GM23338 (cell line): Measurements from ENCODE around the gene STIM1. TPM values are rescaled to one million over a fixed set of nuclear protein-coding genes. Genes with fewer than 3 reads are reported as not detected.

Experiments used
- ATAC-seq: fragments of 200-7000 bp; cut with Tn5 transposase; 3 replicates; pipeline ENCODE4 v1.9.1; 2020
- DNase-seq: peaks from one replicate; pipeline ENCODE4 v3.0.0-alpha.2; 2015; ENCODE audit warnings: low spot score
- H2AFZ ChIP-seq: fragments of 200-600 bp; sonication (generic); 2 replicates; pipeline ENCODE4 v1.8.0; 2016; ENCODE audit warnings: antibody characterized with exemption, mild to moderate bottlenecking, moderate library complexity
- H3F3A ChIP-seq: fragments of 200-600 bp; sonication (generic); replicated peaks from 2 replicates; pipeline ENCODE4 v1.8.0; 2017; ENCODE audit warnings: antibody characterized with exemption, mixed run types, low read depth
- H3K27ac ChIP-seq: fragments of 200-600 bp; sonication (generic); 2 replicates; pipeline ENCODE4 v1.6.1; 2016; ENCODE audit warnings: low read depth
- H3K27me3 ChIP-seq: fragments of 200-600 bp; sonication (generic); 2 replicates; pipeline ENCODE4 v1.8.0; 2016; ENCODE audit warnings: mild to moderate bottlenecking, mixed run types, moderate library complexity; ENCODE audit not compliant: insufficient read depth
- H3K36me3 ChIP-seq: fragments of 200-600 bp; sonication (generic); 2 replicates; pipeline ENCODE4 v1.8.0; 2016; ENCODE audit warnings: mild to moderate bottlenecking; ENCODE audit not compliant: insufficient read depth
- H3K4me1 ChIP-seq: fragments of 200-600 bp; sonication (generic); 2 replicates; pipeline ENCODE4 v1.8.0; 2016; ENCODE audit warnings: mild to moderate bottlenecking, moderate library complexity; ENCODE audit not compliant: insufficient read depth
- H3K4me2 ChIP-seq: fragments of 200-600 bp; sonication (generic); 2 replicates; pipeline ENCODE4 v1.7.1; 2017; ENCODE audit warnings: mixed run types
- H3K4me3 ChIP-seq: fragments of 200-600 bp; sonication (generic); 2 replicates; pipeline ENCODE4 v1.6.1; 2016; ENCODE audit warnings: mixed run types
- H3K79me2 ChIP-seq: fragments of 200-600 bp; sonication (generic); replicated peaks from 2 replicates; pipeline ENCODE4 v1.8.0; 2017; ENCODE audit warnings: mild to moderate bottlenecking; ENCODE audit not compliant: insufficient read depth
- H3K9me2 ChIP-seq: fragments of 200-600 bp; sonication (generic); 2 replicates; pipeline ENCODE4 v1.8.0; 2017; ENCODE audit not compliant: insufficient read depth
- H4K20me1 ChIP-seq: fragments of 200-600 bp; sonication (generic); replicated peaks from 2 replicates; pipeline ENCODE4 v1.8.0; 2017; ENCODE audit warnings: mild to moderate bottlenecking; ENCODE audit not compliant: insufficient read depth
- H3K27ac Mint-ChIP-seq: 2 replicates; pipeline ENCODE4 v1.8.0; 2020; ENCODE audit warnings: inconsistent platforms, mild to moderate bottlenecking, moderate library complexity, mixed read lengths
- H3K27me3 Mint-ChIP-seq: 3 replicates; pipeline ENCODE4 v1.8.0; 2022; ENCODE audit warnings: low read depth, mild to moderate bottlenecking, moderate library complexity, mixed read lengths, inconsistent platforms; ENCODE audit not compliant: insufficient read depth, poor library complexity
- H3K36me3 Mint-ChIP-seq: 3 replicates; pipeline ENCODE4 v1.8.0; 2021; ENCODE audit warnings: low read depth, mild to moderate bottlenecking, inconsistent platforms, moderate library complexity, mixed read lengths
- H3K4me1 Mint-ChIP-seq: 3 replicates; pipeline ENCODE4 v1.8.0; 2020; ENCODE audit warnings: mild to moderate bottlenecking, inconsistent platforms, mixed read lengths
- H3K4me3 Mint-ChIP-seq: 3 replicates; pipeline ENCODE4 v1.8.0; 2021; ENCODE audit warnings: moderate library complexity, mild to moderate bottlenecking, inconsistent platforms, mixed read lengths
- H3K9me3 Mint-ChIP-seq: 3 replicates; pipeline ENCODE4 v1.8.0; 2020; ENCODE audit warnings: moderate library complexity, mild to moderate bottlenecking, inconsistent platforms, mixed read lengths
- NANOG ChIP-seq: IDR thresholded peaks from 2 replicates; pipeline ENCODE4 v1.6.1; 2016; ENCODE audit warnings: antibody characterized with exemption, borderline replicate concordance
- ZNF114 ChIP-seq: fragments of 250-450 bp; sonication (Bioruptor Pico); IDR thresholded peaks from 2 replicates; pipeline ENCODE4 v1.5.0; 2020; ENCODE audit warnings: mild to moderate bottlenecking, moderate library complexity
- ZNF331 ChIP-seq: fragments of 250-450 bp; sonication (Bioruptor Pico); IDR thresholded peaks from 2 replicates; pipeline ENCODE4 v1.5.0; 2020; ENCODE audit warnings: low read depth, mild to moderate bottlenecking, moderate library complexity
- polyA plus RNA-seq: library from polyadenylated mRNA; unstranded; fragments of >200 nt; fragmentation: Nextera tagmentation; extraction: Ambion mirVana; gene quantifications from 2 replicates; pipeline ENCODE4 v1.2.1, GENCODE V29; 2016
- total RNA-seq: library from RNA; depleted of rRNA; stranded (reverse); fragments of >200 nt; shearing (Covaris generic); gene quantifications from 2 replicates; pipeline ENCODE4 v1.2.3, GENCODE V29; 2014
- TF ChIP-seq, protein P1 (sequence below): IDR thresholded peaks from 2 replicates; pipeline ENCODE4 v1.6.1; 2016; ENCODE audit warnings: antibody characterized with exemption
- TF ChIP-seq, protein P2 (sequence below): IDR thresholded peaks from one replicate; pipeline ENCODE4 v1.6.1; 2018; ENCODE audit warnings: antibody characterized with exemption; ENCODE audit not compliant: unreplicated experiment
- TF ChIP-seq, protein P3 (sequence below), 2 experiments: fragments of 200-600 bp in 1 of 2; sonication (generic) in 1 of 2; conservative IDR thresholded peaks; 2 replicates each; pipeline versions ENCODE4 v1.5.1 to v1.6.1; 2016 to 2017; ENCODE audit warnings: antibody characterized with exemption in 2 of 2, low read depth in 2 of 2, mild to moderate bottlenecking in 2 of 2, moderate library complexity in 1 of 2

Gene STIM1
- total and polyA plus RNA-seq, 2 experiments from 2014 or later: 3.5 to 14.0 TPM

DNA sequence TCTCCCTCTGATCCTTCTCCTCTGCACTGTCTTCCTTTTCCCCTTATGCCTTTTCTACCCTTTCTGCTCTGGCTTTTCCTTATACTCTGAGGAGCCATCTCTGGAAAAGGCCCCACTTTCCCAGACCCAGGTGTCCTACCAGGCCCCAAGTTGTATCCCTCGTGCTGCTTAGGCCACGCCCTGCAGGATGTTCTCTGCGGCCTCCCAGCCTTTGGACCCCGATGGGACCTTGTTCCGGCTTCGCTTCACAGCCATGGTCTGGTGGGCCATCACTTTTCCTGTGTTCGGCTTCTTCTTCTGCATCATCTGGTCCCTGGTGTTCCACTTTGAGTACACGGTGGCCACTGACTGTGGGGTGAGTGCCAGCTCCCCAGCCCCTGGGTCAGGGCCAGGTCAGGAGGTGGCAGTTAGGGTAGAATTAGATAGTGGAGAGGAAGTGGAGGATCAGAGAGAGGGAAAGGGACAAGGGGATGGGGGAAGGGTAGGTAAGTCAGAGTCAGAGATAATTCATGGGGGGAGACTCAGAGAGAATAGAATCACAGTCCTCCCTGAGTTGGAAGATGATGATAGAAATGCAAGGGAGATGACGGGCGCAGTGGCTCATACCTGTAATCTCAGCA, 38.2 kb upstream of the STIM1 start (continued):
- TF ChIP-seq ZNF331 (CRISPR knock-in tag) (no peak), NANOG (no peak)
- TF ChIP-seq, protein P1, sequence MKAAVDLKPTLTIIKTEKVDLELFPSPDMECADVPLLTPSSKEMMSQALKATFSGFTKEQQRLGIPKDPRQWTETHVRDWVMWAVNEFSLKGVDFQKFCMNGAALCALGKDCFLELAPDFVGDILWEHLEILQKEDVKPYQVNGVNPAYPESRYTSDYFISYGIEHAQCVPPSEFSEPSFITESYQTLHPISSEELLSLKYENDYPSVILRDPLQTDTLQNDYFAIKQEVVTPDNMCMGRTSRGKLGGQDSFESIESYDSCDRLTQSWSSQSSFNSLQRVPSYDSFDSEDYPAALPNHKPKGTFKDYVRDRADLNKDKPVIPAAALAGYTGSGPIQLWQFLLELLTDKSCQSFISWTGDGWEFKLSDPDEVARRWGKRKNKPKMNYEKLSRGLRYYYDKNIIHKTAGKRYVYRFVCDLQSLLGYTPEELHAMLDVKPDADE: no peak

DNA sequence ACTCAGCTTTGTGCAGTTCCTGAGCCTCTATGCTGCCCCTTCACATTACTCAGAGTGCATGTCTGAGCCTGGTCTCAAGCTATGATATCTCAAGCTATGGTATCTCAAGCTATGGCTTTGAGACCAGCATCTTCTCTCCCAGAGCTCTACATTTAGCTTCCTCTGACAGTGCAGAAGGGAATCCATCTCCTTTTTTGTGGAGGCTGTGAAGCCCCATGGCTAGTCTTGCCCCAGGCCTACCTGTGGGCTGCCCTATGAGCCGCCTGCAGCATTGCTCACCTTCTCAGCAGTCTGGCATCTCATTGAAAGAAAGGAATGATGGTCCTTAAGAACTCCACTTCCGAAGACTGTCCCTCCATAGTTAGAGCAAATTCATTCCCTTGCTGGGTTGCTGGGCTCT, 34.5 kb upstream of the STIM1 start:
- Histone ChIP-seq H2AFZ (no peak overlapping the region), H3K4me2 (no peak overlapping the region), H4K20me1 (peaks cover 4% of the 10 kb centered on the region), H3K4me1 (peaks cover 11% of the 10 kb centered on the region), H3K27me3 (no peaks in the 10 kb centered on the region), H3K4me3 (no peak overlapping the region), H3K27ac (no peak overlapping the region), H3K36me3 (no peaks in the 10 kb centered on the region), H3K9me2 (no peaks in the 10 kb centered on the region), H3K79me2 (no peaks in the 10 kb centered on the region), H3F3A (no peaks in the 10 kb centered on the region)
- no peak for TF ChIP-seq ZNF114 (CRISPR knock-in tag)
- TF ChIP-seq, protein P1: no peak
- no peak for TF ChIP-seq ZNF331 (CRISPR knock-in tag)
- no peak for ATAC-seq
- peaks cover 16% of the 10 kb centered on the region for H3K36me3 Mint-ChIP-seq
- peaks cover 14% of the 10 kb centered on the region for H3K27me3 Mint-ChIP-seq
- H3K4me3 Mint-ChIP-seq: no peak overlapping the region
- DNase-seq: no peak
- peaks cover 27% of the 10 kb centered on the region for H3K4me1 Mint-ChIP-seq
- no peaks in the 10 kb centered on the region; the same call in 2 of the 3 replicates for H3K9me3 Mint-ChIP-seq
- H3K27ac Mint-ChIP-seq: no peak overlapping the region

DNA sequence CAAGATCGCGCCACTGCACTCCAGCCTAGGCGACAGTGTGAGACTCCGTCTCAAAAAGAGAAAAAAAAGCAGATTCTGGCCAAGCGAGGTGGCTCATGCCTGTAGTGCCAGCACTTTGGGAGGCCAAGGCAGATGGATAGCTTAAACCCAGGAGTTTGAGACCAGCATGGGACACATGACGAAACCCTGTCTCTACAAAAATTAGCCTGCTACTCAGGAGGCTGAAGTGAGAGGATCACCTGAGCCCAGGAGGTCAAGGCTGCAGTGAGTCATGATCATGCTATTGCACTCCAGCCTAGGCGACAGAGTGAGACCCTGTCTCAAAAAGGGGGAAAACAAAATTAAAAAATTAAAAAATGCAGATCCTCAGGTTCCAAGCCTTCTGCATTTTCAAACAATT, 33.2 kb upstream of the STIM1 start:
- ATAC-seq: no peak
- Histone ChIP-seq H3K4me1 (peaks cover 25% of the 10 kb centered on the region), H3K27me3 (no peaks in the 10 kb centered on the region), H3K4me2 (no peak overlapping the region), H3K79me2 (no peaks in the 10 kb centered on the region), H3K4me3 (no peak overlapping the region), H2AFZ (no peak overlapping the region), H4K20me1 (peaks cover 7% of the 10 kb centered on the region), H3F3A (no peaks in the 10 kb centered on the region), H3K36me3 (no peaks in the 10 kb centered on the region), H3K9me2 (no peaks in the 10 kb centered on the region), H3K27ac (no peak overlapping the region)
- Mint-ChIP-seq H3K4me3 (no peak overlapping the region), H3K4me1 (peaks cover 32% of the 10 kb centered on the region), H3K36me3 (peaks cover 30% of the 10 kb centered on the region), H3K27me3 (peaks cover 21% of the 10 kb centered on the region), H3K9me3 (no peaks in the 10 kb centered on the region; the same call in 2 of the 3 replicates), H3K27ac (no peak overlapping the region)
- no peak for DNase-seq
- no peak for TF ChIP-seq ZNF331 (CRISPR knock-in tag)
- TF ChIP-seq, protein P2, sequence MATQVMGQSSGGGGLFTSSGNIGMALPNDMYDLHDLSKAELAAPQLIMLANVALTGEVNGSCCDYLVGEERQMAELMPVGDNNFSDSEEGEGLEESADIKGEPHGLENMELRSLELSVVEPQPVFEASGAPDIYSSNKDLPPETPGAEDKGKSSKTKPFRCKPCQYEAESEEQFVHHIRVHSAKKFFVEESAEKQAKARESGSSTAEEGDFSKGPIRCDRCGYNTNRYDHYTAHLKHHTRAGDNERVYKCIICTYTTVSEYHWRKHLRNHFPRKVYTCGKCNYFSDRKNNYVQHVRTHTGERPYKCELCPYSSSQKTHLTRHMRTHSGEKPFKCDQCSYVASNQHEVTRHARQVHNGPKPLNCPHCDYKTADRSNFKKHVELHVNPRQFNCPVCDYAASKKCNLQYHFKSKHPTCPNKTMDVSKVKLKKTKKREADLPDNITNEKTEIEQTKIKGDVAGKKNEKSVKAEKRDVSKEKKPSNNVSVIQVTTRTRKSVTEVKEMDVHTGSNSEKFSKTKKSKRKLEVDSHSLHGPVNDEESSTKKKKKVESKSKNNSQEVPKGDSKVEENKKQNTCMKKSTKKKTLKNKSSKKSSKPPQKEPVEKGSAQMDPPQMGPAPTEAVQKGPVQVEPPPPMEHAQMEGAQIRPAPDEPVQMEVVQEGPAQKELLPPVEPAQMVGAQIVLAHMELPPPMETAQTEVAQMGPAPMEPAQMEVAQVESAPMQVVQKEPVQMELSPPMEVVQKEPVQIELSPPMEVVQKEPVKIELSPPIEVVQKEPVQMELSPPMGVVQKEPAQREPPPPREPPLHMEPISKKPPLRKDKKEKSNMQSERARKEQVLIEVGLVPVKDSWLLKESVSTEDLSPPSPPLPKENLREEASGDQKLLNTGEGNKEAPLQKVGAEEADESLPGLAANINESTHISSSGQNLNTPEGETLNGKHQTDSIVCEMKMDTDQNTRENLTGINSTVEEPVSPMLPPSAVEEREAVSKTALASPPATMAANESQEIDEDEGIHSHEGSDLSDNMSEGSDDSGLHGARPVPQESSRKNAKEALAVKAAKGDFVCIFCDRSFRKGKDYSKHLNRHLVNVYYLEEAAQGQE: no peak
- TF ChIP-seq, protein P3, sequence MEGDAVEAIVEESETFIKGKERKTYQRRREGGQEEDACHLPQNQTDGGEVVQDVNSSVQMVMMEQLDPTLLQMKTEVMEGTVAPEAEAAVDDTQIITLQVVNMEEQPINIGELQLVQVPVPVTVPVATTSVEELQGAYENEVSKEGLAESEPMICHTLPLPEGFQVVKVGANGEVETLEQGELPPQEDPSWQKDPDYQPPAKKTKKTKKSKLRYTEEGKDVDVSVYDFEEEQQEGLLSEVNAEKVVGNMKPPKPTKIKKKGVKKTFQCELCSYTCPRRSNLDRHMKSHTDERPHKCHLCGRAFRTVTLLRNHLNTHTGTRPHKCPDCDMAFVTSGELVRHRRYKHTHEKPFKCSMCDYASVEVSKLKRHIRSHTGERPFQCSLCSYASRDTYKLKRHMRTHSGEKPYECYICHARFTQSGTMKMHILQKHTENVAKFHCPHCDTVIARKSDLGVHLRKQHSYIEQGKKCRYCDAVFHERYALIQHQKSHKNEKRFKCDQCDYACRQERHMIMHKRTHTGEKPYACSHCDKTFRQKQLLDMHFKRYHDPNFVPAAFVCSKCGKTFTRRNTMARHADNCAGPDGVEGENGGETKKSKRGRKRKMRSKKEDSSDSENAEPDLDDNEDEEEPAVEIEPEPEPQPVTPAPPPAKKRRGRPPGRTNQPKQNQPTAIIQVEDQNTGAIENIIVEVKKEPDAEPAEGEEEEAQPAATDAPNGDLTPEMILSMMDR (conservative IDR thresholded peaks at IDR 0.05; ENCODE audit: low read depth in 2 of 2): no peak
- TF ChIP-seq ZNF114 (CRISPR knock-in tag): no peak
